Endothelial cell (in vitro differentiated cells): ENCODE data around the gene POLR3C. TPM values are rescaled to one million over a fixed set of nuclear protein-coding genes. Genes with fewer than 3 reads are reported as not detected.

Experiments
- DNase-seq: peaks from one replicate; pipeline ENCODE4 v3.0.0; 2021; ENCODE audit warnings: low spot score
- H3K27ac Mint-ChIP-seq: one replicate; pipeline ENCODE4 v1.8.0; 2021; ENCODE audit warnings: mixed read lengths, inconsistent platforms; ENCODE audit not compliant: unreplicated experiment
- H3K27me3 Mint-ChIP-seq: one replicate; pipeline ENCODE4 v1.8.0; 2021; ENCODE audit warnings: mild to moderate bottlenecking, moderate library complexity, mixed read lengths, inconsistent platforms; ENCODE audit not compliant: unreplicated experiment
- H3K36me3 Mint-ChIP-seq: one replicate; pipeline ENCODE4 v1.8.0; 2021; ENCODE audit warnings: mild to moderate bottlenecking, low read depth, mixed read lengths, inconsistent platforms; ENCODE audit not compliant: unreplicated experiment
- H3K4me1 Mint-ChIP-seq: one replicate; pipeline ENCODE4 v1.8.0; 2021; ENCODE audit warnings: mild to moderate bottlenecking, mixed read lengths, inconsistent platforms; ENCODE audit not compliant: unreplicated experiment
- H3K4me3 Mint-ChIP-seq: one replicate; pipeline ENCODE4 v1.8.0; 2021; ENCODE audit warnings: mild to moderate bottlenecking, mixed read lengths, inconsistent platforms; ENCODE audit not compliant: unreplicated experiment
- H3K9me3 Mint-ChIP-seq: one replicate; pipeline ENCODE4 v1.8.0; 2021; ENCODE audit warnings: mixed read lengths, inconsistent platforms; ENCODE audit not compliant: unreplicated experiment
- total RNA-seq: library from RNA; stranded (reverse); fragmentation: NEBNext Ultra II Directional; extraction: Animal tissue kit (Norgen Biotek cat#: 25700); gene quantifications from one replicate; pipeline ENCODE4 v1.2.1, GENCODE V29; 2021; ENCODE audit not compliant: unreplicated experiment
- TF ChIP-seq, protein P1 (sequence below): fragments of 200-600 bp; sonication (generic); IDR thresholded peaks from one replicate; pipeline ENCODE4 v1.5.0; 2021; ENCODE audit warnings: antibody characterized with exemption; ENCODE audit not compliant: unreplicated experiment

The POLR3C gene
- total RNA-seq, 1 donor from 2014 or later = 28.4 TPM

DNA sequence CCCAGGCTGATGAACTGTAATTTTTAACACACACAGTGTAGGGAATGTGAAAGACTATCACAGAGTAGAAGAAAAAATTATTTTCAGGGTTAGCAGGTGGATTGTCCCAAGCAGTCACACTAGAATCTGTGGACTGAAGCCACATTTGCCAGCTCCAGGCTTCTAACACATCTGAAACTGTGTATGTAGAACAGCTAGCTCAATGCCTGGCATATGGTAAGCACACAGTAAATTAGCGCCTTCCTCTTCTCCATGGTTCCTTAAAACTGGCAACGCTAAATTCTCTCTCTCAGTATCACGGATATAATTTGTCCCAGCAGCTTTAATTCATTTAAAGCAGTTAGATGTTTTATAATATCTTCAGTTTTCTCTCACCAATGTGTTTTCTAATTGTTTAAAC is 19.0 kb downstream of the POLR3C start:
- Mint-ChIP-seq H3K4me1 (no peaks in the 10 kb centered on the region), H3K27me3 (no peaks in the 10 kb centered on the region), H3K36me3 (peaks cover 19% of the 10 kb centered on the region), H3K4me3 (no peak overlapping the region), H3K9me3 (no peaks in the 10 kb centered on the region), H3K27ac (no peak overlapping the region)
- TF ChIP-seq, protein P1, sequence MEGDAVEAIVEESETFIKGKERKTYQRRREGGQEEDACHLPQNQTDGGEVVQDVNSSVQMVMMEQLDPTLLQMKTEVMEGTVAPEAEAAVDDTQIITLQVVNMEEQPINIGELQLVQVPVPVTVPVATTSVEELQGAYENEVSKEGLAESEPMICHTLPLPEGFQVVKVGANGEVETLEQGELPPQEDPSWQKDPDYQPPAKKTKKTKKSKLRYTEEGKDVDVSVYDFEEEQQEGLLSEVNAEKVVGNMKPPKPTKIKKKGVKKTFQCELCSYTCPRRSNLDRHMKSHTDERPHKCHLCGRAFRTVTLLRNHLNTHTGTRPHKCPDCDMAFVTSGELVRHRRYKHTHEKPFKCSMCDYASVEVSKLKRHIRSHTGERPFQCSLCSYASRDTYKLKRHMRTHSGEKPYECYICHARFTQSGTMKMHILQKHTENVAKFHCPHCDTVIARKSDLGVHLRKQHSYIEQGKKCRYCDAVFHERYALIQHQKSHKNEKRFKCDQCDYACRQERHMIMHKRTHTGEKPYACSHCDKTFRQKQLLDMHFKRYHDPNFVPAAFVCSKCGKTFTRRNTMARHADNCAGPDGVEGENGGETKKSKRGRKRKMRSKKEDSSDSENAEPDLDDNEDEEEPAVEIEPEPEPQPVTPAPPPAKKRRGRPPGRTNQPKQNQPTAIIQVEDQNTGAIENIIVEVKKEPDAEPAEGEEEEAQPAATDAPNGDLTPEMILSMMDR = no peak
- no peak for DNase-seq

DNA sequence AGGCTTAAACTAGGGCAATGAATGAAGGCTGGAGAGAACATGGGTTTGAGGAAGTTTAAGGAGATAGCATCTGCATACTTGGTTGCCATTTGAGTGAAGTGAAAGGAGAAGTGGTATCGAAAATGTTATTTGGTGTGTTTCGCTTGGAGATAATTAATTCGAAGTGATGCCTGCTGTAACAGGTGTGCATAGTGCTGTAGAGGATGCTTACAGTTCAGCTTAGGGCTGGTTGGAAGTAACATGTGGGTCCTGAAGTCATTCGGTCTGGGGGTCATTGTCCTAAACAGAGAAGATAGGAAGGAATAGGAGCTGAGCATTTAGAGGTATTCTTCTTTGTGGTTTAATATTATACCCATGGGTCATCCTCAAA is 21.1 kb downstream of the POLR3C start:
- Mint-ChIP-seq H3K4me1 (no peaks in the 10 kb centered on the region), H3K27ac (no peak overlapping the region), H3K27me3 (peaks cover under 1% of the 10 kb centered on the region), H3K4me3 (no peak overlapping the region), H3K36me3 (peaks cover 26% of the 10 kb centered on the region), H3K9me3 (no peaks in the 10 kb centered on the region)
- TF ChIP-seq, protein P1 = no peak
- no peak for DNase-seq

DNA sequence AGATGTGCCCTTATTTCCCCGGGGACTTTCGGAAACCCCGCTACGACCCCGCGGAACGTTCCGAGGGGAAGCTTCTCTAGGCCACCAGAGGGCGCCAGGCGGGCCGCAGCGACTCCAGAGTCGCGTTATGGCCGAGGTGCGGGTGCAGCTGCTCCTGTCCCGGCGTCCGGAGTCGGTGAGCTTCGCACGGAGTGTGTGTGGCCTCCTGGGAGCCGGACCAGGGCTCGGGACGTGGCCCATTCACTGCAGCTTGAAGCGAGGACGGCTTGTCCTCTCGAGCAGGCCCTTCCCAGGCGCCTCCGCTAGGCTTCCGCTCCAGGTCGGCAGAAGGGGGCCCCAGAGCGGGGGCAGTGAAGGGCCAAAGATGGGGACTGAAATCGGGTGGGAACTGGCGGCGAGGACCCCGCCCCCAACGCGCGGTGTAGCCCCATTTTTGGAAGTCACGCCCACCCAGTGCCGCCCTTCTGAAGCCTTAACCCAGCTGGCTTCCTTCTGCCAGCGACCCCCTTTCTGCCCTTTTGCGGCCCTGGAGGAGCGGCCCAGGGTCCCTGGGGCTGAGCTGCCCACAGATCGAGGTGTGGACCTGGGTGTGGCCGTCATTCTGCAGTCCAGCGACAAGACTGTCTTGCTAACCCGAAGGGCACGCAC is 21.6 kb downstream of the POLR3C start, which contains the start of gene NUDT17:
Gene NUDT17, plus strand, starts transcription at position 117 of the 648 bp plus-strand sequence. Its CDS starts 11 bp downstream, at position 128.
- Mint-ChIP-seq H3K27ac (no peak within 1 kb of the TSS), H3K27me3 (peaks cover 3% of the 10 kb centered on the region), H3K9me3 (no peaks in the 10 kb centered on the region), H3K4me1 (no peaks in the 10 kb centered on the region), H3K36me3 (peaks cover 28% of the 10 kb centered on the region), H3K4me3 (peak within 1 kb of the TSS; percentile 87)
- TF ChIP-seq, protein P1 = peak; percentile 79
- peak; percentile 81 for DNase-seq

- H3K27ac Mint-ChIP-seq = no peak overlapping the region
- TF ChIP-seq, protein P1 = no peak
- peaks cover 3% of the 10 kb centered on the region for H3K27me3 Mint-ChIP-seq
- peaks cover 32% of the 10 kb centered on the region for H3K36me3 Mint-ChIP-seq
- no peaks in the 10 kb centered on the region for H3K4me1 Mint-ChIP-seq
- H3K9me3 Mint-ChIP-seq = no peaks in the 10 kb centered on the region
- DNase-seq = peak; percentile 45
- H3K4me3 Mint-ChIP-seq = peak overlapping the region; percentile 87
Measured at GRCh38 chr1:145846201-145846612, 22.2 kb downstream of the POLR3C start.

DNA sequence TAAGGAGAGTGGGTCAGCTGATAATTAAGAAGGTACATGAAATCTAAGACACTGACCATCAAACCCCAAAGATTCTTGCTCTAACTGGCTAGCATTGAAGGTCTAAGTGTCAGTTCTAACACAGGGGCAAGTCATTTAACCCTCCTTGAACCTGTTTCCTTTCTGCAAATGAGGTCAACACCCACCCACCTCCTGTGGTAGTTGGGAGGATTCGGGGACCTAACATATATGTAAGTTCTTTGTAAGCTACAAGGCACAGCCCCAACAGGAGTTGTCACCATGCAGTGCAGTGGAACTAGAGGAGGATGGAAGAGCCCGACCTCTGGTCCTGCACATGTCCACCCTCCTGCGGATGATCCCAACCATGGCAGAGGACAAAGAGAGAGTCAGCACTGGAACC is 23.8 kb downstream of the POLR3C start:
- H3K4me3 Mint-ChIP-seq = peak overlapping the region; percentile 37
- TF ChIP-seq, protein P1 = no peak
- peaks cover 32% of the 10 kb centered on the region for H3K36me3 Mint-ChIP-seq
- no peaks in the 10 kb centered on the region for H3K9me3 Mint-ChIP-seq
- H3K27me3 Mint-ChIP-seq = peaks cover 3% of the 10 kb centered on the region
- no peak overlapping the region for H3K27ac Mint-ChIP-seq
- DNase-seq = no peak
- no peaks in the 10 kb centered on the region for H3K4me1 Mint-ChIP-seq
